GM18909 (cell line): ENCODE data around the gene EOGT.

Source experiments
- ATAC-seq: cut with Tn5 transposase; IDR thresholded peaks from one replicate; pipeline ENCODE4 v1.9.1; 2021; ENCODE audit warnings: mild to moderate bottlenecking; ENCODE audit not compliant: unreplicated experiment, poor library complexity

EOGT gene

GRCh38 chr3:68964694-68965093 is 48.8 kb downstream of the EOGT start:
- ATAC-seq: no peak

- no peak for ATAC-seq
Observed at GRCh38 chr3:68963891-68964290, 49.6 kb downstream of the EOGT start.

GRCh38 chr3:68963376-68963775 is 50.1 kb downstream of the EOGT start:
- no peak for ATAC-seq

GRCh38 chr3:68958932-68959331 is 54.6 kb downstream of the EOGT start:
- ATAC-seq: no peak

GRCh38 chr3:68957895-68958294 is 55.6 kb downstream of the EOGT start:
- no peak for ATAC-seq

- peak; percentile 56 for ATAC-seq
Observed at GRCh38 chr3:68953816-68954444, 59.6 kb downstream of the EOGT start.

- ATAC-seq: no peak
Observed at GRCh38 chr3:68945225-68945624, 68.3 kb downstream of the EOGT start.

- no peak for ATAC-seq
Observed at GRCh38 chr3:68943753-68944500, 69.6 kb downstream of the EOGT start.

- no peak for ATAC-seq
Observed at GRCh38 chr3:68941055-68941454, 72.4 kb downstream of the EOGT start.

GRCh38 chr3:68936856-68937255 is 76.6 kb downstream of the EOGT start:
- no peak for ATAC-seq

- ATAC-seq: no peak
Observed at GRCh38 chr3:68935778-68936177, 77.7 kb downstream of the EOGT start.

- ATAC-seq: no peak
Observed at GRCh38 chr3:68931406-68932149, 81.9 kb downstream of the EOGT start.
